Measurements from ENCODE around the gene FGD2.

GRCh38 chr6:37033255-37033654 lies 27.8 kb downstream of the FGD2 start:
- TF ChIP-seq CTCF (conservative IDR thresholded peaks at IDR 0.05; ENCODE audit: low read length) (no peak), EZH2phosphoT487 (IDR thresholded peaks at IDR 0.05; ENCODE audit: borderline replicate concordance) (no peak)

All from Loucy (cell line).